Hepatocyte (in vitro differentiated cells): ENCODE data around the gene DHRS12.

Experiments used
- EZH2phosphoT487 ChIP-seq: fragments of 200-600 bp; sonication (generic); IDR thresholded peaks from one replicate; pipeline ENCODE4 v1.6.1; 2018; ENCODE audit warnings: antibody characterized with exemption, mild to moderate bottlenecking, low read depth, moderate library complexity; ENCODE audit not compliant: unreplicated experiment, severe bottlenecking
- TF ChIP-seq, protein P1 (sequence below): fragments of 200-600 bp; sonication (generic); IDR thresholded peaks from 2 replicates; pipeline ENCODE4 v1.5.1; 2016; ENCODE audit warnings: antibody characterized with exemption, mild to moderate bottlenecking; ENCODE audit not compliant: poor library complexity

DNA sequence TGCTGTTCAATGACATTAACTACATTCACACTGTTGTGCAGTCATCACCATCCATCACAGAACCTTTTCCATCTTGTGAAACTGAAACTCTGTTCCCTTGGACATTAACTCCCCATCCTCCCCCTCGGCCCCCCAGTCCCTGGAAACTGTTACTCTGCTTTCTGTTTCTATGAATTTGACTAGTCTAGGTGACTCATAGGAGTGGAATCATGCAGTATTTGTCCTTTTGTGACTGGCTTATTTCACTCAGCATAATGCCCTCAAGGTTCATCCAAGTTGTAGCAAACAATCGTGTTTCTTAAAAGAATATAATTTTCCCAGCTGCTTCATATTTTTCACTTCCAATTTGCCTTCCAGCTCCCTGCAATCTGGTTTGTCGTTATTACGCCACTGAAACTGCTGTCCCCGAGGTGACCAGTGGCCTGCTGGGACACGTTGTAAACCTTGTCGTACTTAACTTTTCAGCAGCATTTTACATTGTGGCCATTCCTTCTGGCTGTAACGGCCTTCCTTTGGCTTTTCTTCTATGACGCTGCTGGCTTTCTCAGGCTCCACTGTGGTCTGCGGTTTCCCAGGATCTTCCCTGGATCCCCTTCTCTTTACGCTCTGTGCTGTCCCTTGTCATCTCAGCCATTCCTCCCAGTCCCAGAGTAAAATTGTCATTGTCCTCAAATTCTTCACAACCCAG lies 74.0 kb downstream of the DHRS12 start:
- TF ChIP-seq, protein P1, sequence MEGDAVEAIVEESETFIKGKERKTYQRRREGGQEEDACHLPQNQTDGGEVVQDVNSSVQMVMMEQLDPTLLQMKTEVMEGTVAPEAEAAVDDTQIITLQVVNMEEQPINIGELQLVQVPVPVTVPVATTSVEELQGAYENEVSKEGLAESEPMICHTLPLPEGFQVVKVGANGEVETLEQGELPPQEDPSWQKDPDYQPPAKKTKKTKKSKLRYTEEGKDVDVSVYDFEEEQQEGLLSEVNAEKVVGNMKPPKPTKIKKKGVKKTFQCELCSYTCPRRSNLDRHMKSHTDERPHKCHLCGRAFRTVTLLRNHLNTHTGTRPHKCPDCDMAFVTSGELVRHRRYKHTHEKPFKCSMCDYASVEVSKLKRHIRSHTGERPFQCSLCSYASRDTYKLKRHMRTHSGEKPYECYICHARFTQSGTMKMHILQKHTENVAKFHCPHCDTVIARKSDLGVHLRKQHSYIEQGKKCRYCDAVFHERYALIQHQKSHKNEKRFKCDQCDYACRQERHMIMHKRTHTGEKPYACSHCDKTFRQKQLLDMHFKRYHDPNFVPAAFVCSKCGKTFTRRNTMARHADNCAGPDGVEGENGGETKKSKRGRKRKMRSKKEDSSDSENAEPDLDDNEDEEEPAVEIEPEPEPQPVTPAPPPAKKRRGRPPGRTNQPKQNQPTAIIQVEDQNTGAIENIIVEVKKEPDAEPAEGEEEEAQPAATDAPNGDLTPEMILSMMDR = no peak
- TF ChIP-seq EZH2phosphoT487 = no peak
